Vagina (tissue), 2 donors: Measurements from ENCODE around the gene ENPEP.

Experiments used
- POLR2A ChIP-seq, 2 donors: fragments of 450-650 bp; IDR thresholded peaks; one replicate each; pipeline ENCODE4 v1.6.1; 2017; ENCODE audit warnings: antibody characterized with exemption in 2 of 2, mild to moderate bottlenecking in 2 of 2, moderate library complexity in 2 of 2
- POLR2AphosphoS5 ChIP-seq, 2 donors: sonication (generic); formaldehyde crosslinking; IDR thresholded peaks; one replicate each; pipeline ENCODE4 v1.9.0; 2017; ENCODE audit warnings: antibody characterized with exemption in 2 of 2, mild to moderate bottlenecking in 2 of 2, low read depth in 1 of 2; ENCODE audit not compliant: insufficient read depth in 1 of 2
- TF ChIP-seq, protein P1 (sequence below), 3 experiments: fragments of 450-650 bp in 2 of 3; fragments of 200-600 bp in 1 of 3; sonication (generic) in 1 of 3; IDR thresholded peaks; one replicate each; pipeline ENCODE4 v1.5.1; 2017 to 2019; ENCODE audit warnings: antibody characterized with exemption in 3 of 3, mild to moderate bottlenecking in 2 of 3, moderate library complexity in 2 of 3

DNA sequence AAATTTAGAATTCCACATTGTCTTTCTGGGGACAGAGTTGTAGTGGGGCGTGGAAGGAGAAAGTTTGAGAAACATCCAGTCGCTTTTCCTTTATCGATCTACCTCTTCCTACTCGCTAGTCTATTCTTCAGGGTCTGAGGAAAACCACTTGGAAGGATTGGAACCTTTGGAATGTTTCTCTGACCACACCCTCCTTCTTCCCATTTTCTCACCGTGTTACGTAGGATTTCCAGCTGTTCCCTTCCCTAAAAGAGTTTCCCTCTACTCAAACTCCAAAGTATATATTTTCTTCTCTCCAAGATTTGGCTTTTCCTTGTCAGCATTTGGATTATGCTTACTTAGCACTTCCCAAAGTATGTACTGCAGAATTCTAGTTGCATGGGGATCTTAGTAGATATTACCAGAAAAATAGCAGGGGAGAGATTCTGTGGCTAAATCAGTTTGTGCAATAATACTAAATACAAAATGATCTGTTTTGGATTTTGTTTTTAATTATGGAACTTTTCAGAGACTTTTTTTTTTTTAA is 4.9 kb downstream of the ENPEP start:
- TF ChIP-seq, protein P1, sequence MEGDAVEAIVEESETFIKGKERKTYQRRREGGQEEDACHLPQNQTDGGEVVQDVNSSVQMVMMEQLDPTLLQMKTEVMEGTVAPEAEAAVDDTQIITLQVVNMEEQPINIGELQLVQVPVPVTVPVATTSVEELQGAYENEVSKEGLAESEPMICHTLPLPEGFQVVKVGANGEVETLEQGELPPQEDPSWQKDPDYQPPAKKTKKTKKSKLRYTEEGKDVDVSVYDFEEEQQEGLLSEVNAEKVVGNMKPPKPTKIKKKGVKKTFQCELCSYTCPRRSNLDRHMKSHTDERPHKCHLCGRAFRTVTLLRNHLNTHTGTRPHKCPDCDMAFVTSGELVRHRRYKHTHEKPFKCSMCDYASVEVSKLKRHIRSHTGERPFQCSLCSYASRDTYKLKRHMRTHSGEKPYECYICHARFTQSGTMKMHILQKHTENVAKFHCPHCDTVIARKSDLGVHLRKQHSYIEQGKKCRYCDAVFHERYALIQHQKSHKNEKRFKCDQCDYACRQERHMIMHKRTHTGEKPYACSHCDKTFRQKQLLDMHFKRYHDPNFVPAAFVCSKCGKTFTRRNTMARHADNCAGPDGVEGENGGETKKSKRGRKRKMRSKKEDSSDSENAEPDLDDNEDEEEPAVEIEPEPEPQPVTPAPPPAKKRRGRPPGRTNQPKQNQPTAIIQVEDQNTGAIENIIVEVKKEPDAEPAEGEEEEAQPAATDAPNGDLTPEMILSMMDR (IDR thresholded peaks at IDR 0.05) = no peak
- no peak for TF ChIP-seq POLR2A (IDR thresholded peaks at IDR 0.05)
- no peak for TF ChIP-seq POLR2AphosphoS5 (IDR thresholded peaks at IDR 0.05; ENCODE audit: insufficient read depth in 1 of 2, low read depth in 1 of 2)
